ENCODE data around the gene SMYD3.

Gene SMYD3

DNA sequence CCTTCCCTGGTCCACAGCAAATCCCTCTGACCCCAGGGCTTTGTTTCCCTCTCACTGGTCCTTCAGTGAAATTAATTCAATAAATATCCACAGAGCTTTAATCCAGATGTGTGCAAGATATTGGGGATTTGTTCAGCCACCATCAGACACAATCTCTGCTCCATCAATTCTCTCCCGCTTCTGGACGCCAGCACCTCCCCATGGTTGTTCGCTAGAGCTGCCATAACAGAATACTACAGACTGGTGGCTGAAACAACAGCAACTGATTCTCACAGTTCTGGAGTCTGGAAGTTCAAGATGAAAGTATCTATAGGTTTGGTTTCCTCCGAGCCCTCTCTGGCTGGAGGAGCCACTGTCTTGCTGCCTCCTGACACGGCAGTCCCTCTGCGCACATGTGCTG is 303.9 kb downstream of the SMYD3 start:
- H3K4me3 ChIP-seq, result no peak overlapping the region
- no peak for TF ChIP-seq Cebpa-rat (IDR thresholded peaks at IDR 0.05)
- peaks cover 0 to 29% (median 14%) of the 10 kb centered on the region in 10 experiments; a peak in 14 of 20 replicates for H3K4me1 ChIP-seq
- H4K20me1 ChIP-seq, result no peaks in the 10 kb centered on the region
- no peak overlapping the region for H3K27ac ChIP-seq
- no peak overlapping the region for H3K4me2 ChIP-seq
- H3K36me3 ChIP-seq, result peaks cover 0 to 5% (median 0%) of the 10 kb centered on the region in 11 experiments; a peak in 2 of 22 replicates
- no peaks in the 10 kb centered on the region for H3K27me3 ChIP-seq
- H3K9ac ChIP-seq, result no peak overlapping the region
- no peaks in the 10 kb centered on the region for H3K9me3 ChIP-seq (replicated peaks in 1 of 11)

DNA sequence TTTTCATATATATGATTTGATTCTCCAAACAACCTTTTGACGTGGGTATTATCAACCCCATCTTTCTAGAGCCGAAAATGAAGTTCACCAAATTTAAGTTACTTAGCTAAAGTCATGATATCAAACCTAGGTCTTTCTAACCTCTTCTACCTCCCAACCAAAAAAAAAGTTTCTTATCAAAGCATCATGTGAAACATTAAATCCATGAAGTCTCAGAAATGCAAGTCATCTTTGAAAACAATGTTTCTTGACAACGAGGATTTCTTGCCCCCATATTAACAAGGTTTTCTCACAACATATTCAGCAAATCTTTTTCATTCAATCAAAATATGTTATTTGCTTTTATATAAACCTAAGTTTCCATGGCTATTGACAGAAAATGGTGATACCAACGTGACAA is 306.3 kb downstream of the SMYD3 start:
- Histone ChIP-seq H3K4me3 (no peak overlapping the region), H3K4me1 (peaks cover 0 to 17% (median 6%) of the 10 kb centered on the region in 10 experiments; a peak in 13 of 20 replicates), H3K4me2 (no peak overlapping the region), H3K27me3 (no peaks in the 10 kb centered on the region), H3K36me3 (peaks cover 0 to 5% (median 0%) of the 10 kb centered on the region in 11 experiments; a peak in 2 of 22 replicates), H3K9ac (no peak overlapping the region), H3K27ac (no peak overlapping the region), H4K20me1 (no peaks in the 10 kb centered on the region), H3K9me3 (replicated peaks in 1 of 11) (no peaks in the 10 kb centered on the region)
- TF ChIP-seq Cebpa-rat (IDR thresholded peaks at IDR 0.05), result no peak

DNA sequence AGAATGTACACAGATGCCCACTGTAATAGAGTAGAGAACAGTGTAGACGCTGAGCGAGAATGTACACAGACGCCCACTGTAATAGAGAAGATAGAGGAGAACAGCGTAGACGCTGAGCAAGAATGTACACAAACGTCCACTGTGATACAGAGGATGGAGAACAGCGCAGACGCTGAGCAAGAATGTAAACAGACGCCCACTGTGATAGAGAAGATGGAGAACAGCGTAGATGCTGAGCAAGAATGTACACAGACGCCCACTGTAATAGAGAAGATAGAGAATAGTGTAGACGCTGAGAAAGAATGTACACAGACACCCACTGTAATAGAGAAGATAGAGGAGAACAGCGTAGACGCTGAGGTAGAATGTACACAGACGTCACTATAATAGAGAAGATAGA is 306.9 kb downstream of the SMYD3 start:
- Histone ChIP-seq H3K9me3 (replicated peaks in 1 of 11) (no peaks in the 10 kb centered on the region), H3K4me1 (peaks cover 0 to 12% (median under 1%) of the 10 kb centered on the region in 10 experiments; a peak in 10 of 20 replicates), H3K9ac (no peak overlapping the region), H3K4me3 (no peak overlapping the region), H4K20me1 (no peaks in the 10 kb centered on the region), H3K27ac (no peak overlapping the region), H3K4me2 (no peak overlapping the region), H3K36me3 (peaks cover 0 to 5% (median 0%) of the 10 kb centered on the region in 11 experiments; a peak in 2 of 22 replicates), H3K27me3 (no peaks in the 10 kb centered on the region)
- TF ChIP-seq Cebpa-rat (IDR thresholded peaks at IDR 0.05), result no peak

- Histone ChIP-seq H3K27me3 (no peaks in the 10 kb centered on the region), H3K9ac (no peak overlapping the region), H4K20me1 (no peaks in the 10 kb centered on the region), H3K27ac (no peak overlapping the region), H3K4me2 (no peak overlapping the region), H3K9me3 (replicated peaks in 1 of 11) (no peaks in the 10 kb centered on the region), H3K4me1 (peaks cover 0 to 6% (median 0%) of the 10 kb centered on the region in 10 experiments; a peak in 4 of 20 replicates), H3K36me3 (peaks cover 0 to 5% (median 0%) of the 10 kb centered on the region in 11 experiments; a peak in 2 of 22 replicates), H3K4me3 (no peak overlapping the region)
- TF ChIP-seq Cebpa-rat (IDR thresholded peaks at IDR 0.05), result no peak
These were observed 307.9 kb downstream of the SMYD3 start for GRCh38 chr1:246199086-246199645.

GRCh38 chr1:246198115-246198816 is 308.8 kb downstream of the SMYD3 start:
- Histone ChIP-seq H4K20me1 (no peaks in the 10 kb centered on the region), H3K4me1 (peaks cover 0 to 6% (median 0%) of the 10 kb centered on the region in 10 experiments; a peak in 4 of 20 replicates), H3K4me2 (no peak overlapping the region), H3K36me3 (peaks cover 0 to 5% (median 0%) of the 10 kb centered on the region in 11 experiments; a peak in 2 of 22 replicates), H3K9ac (no peak overlapping the region), H3K27me3 (no peaks in the 10 kb centered on the region), H3K9me3 (replicated peaks in 1 of 11) (no peaks in the 10 kb centered on the region), H3K27ac (no peak overlapping the region), H3K4me3 (no peak overlapping the region)
- no peak for TF ChIP-seq Cebpa-rat (IDR thresholded peaks at IDR 0.05)

- no peak for TF ChIP-seq Cebpa-rat (IDR thresholded peaks at IDR 0.05)
- H4K20me1 ChIP-seq, result no peaks in the 10 kb centered on the region
- no peaks in the 10 kb centered on the region for H3K27me3 ChIP-seq
- peaks cover 0 to 6% (median 0%) of the 10 kb centered on the region in 10 experiments; a peak in 4 of 20 replicates for H3K4me1 ChIP-seq
- no peaks in the 10 kb centered on the region for H3K9me3 ChIP-seq (replicated peaks in 1 of 11)
- H3K27ac ChIP-seq, result no peak overlapping the region
- no peak overlapping the region for H3K9ac ChIP-seq
- no peak overlapping the region for H3K4me2 ChIP-seq
- H3K4me3 ChIP-seq, result no peak overlapping the region
- peaks cover 0 to 7% (median 0%) of the 10 kb centered on the region in 11 experiments; a peak in 3 of 22 replicates for H3K36me3 ChIP-seq
These were observed 310.0 kb downstream of the SMYD3 start for GRCh38 chr1:246197076-246197475.

GRCh38 chr1:246195296-246195695 is 311.8 kb downstream of the SMYD3 start:
- Histone ChIP-seq H3K27me3 (no peaks in the 10 kb centered on the region), H3K4me3 (no peak overlapping the region), H3K4me1 (no peaks in the 10 kb centered on the region), H3K4me2 (no peak overlapping the region), H4K20me1 (no peaks in the 10 kb centered on the region), H3K9ac (no peak overlapping the region), H3K27ac (no peak overlapping the region), H3K9me3 (replicated peaks in 1 of 11) (no peaks in the 10 kb centered on the region), H3K36me3 (peaks cover 0 to 22% (median 3%) of the 10 kb centered on the region in 11 experiments; a peak in 6 of 22 replicates)
- no peak for TF ChIP-seq Cebpa-rat (IDR thresholded peaks at IDR 0.05)

GRCh38 chr1:246193537-246193936 is 313.5 kb downstream of the SMYD3 start:
- no peak overlapping the region for H3K4me3 ChIP-seq
- no peak for TF ChIP-seq Cebpa-rat (IDR thresholded peaks at IDR 0.05)
- H3K27ac ChIP-seq, result no peak overlapping the region
- no peak overlapping the region for H3K4me2 ChIP-seq
- H3K36me3 ChIP-seq, result peaks cover 0 to 22% (median 3%) of the 10 kb centered on the region in 11 experiments; a peak in 6 of 22 replicates
- H3K9me3 ChIP-seq (replicated peaks in 1 of 11), result no peaks in the 10 kb centered on the region
- no peaks in the 10 kb centered on the region for H3K27me3 ChIP-seq
- no peaks in the 10 kb centered on the region for H4K20me1 ChIP-seq
- no peak overlapping the region for H3K9ac ChIP-seq
- H3K4me1 ChIP-seq, result no peaks in the 10 kb centered on the region

GRCh38 chr1:246189126-246189525 is 318.0 kb downstream of the SMYD3 start:
- H3K9ac ChIP-seq, result no peak overlapping the region
- no peaks in the 10 kb centered on the region for H4K20me1 ChIP-seq
- no peaks in the 10 kb centered on the region; a peak in 1 of 22 replicates for H3K9me3 ChIP-seq (replicated peaks in 1 of 11)
- H3K4me1 ChIP-seq, result no peaks in the 10 kb centered on the region
- peaks cover 0 to 27% (median 3%) of the 10 kb centered on the region in 11 experiments; a peak in 7 of 22 replicates for H3K36me3 ChIP-seq
- H3K4me3 ChIP-seq, result no peak overlapping the region
- no peaks in the 10 kb centered on the region for H3K27me3 ChIP-seq
- no peak overlapping the region for H3K27ac ChIP-seq
- H3K4me2 ChIP-seq, result no peak overlapping the region
- TF ChIP-seq Cebpa-rat (IDR thresholded peaks at IDR 0.05), result no peak

Measured in BLaER1 treated with 17β-estradiol and CSF1 and Interleukin-3, amounts not matched to agents 10 nM and 100 nM (cell line).